ENCODE results near the gene CD160.
"Not testable (repeated sequence)": the region's sequence is repeated elsewhere in the genome, so short reads cannot be mapped to it uniquely, and the experiment has no call there.

CD160 gene

DNA sequence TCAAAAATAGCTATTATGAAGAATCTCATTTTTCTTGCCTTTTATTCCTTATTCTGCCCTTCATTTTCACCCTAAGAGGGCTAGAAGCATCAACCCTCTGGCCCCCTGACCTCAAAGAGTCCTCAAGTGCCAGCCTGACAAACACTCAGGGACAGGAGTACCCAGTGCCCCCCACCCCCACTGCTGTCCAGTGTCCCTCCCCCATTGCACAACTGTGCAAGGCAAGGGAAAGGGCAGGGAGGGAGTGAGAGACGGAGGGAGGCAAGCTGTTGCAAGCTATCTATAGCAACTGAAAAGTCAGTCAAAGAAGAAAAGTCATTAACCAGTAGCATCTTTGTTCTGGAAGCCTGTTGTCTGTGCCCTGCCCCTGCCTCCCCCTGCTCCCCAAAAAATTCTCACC, 33.2 kb upstream of the CD160 start:
- H3K9ac ChIP-seq (ENCODE audit: low read depth, low read length, poor library complexity); H4K91ac ChIP-seq (ENCODE audit: low read depth, low read length, poor library complexity); H3K14ac ChIP-seq (ENCODE audit: low read length); H2BK12ac ChIP-seq (ENCODE audit: low read length); H3K27ac ChIP-seq (replicated peaks; ENCODE audit: low read length); H2AFZ ChIP-seq (ENCODE audit: low read length); H2AK5ac ChIP-seq (ENCODE audit: low read depth, low read length); H3K4ac ChIP-seq (ENCODE audit: low read length); H2BK15ac ChIP-seq (ENCODE audit: low read length); H3K9me3 ChIP-seq (replicated peaks in 1 of 2; ENCODE audit: control insufficient read depth in 2 of 2, insufficient read depth in 1 of 2, low read depth in 1 of 2, low read length in 2 of 2); H3K4me1 ChIP-seq (ENCODE audit: control insufficient read depth in 2 of 2, insufficient read depth in 1 of 2, low read depth in 1 of 2, low read length in 2 of 2); H3K27me3 ChIP-seq (ENCODE audit: control insufficient read depth in 3 of 3, insufficient read depth in 3 of 3, low read depth in 1 of 3, low read length in 3 of 3); H3K4me2 ChIP-seq (ENCODE audit: insufficient read depth, low read length, poor library complexity, severe bottlenecking); H3K23ac ChIP-seq (ENCODE audit: low read depth, low read length, poor library complexity); H2BK120ac ChIP-seq (ENCODE audit: low read depth, low read length); H3K79me1 ChIP-seq (ENCODE audit: low read depth, low read length); H2BK5ac ChIP-seq (ENCODE audit: low read length); DNase-seq (ENCODE audit: low spot score); H3K4me3 ChIP-seq (ENCODE audit: low read length in 2 of 2); H3K18ac ChIP-seq (ENCODE audit: low read length); H3K36me3 ChIP-seq (replicated peaks in 1 of 2; ENCODE audit: control insufficient read depth in 2 of 2, insufficient read depth in 2 of 2, low read length in 2 of 2); H4K8ac ChIP-seq (ENCODE audit: low read depth, low read length): not testable (repeated sequence)
- no CpG with 5 or more reads among the region's 1 CpG for whole genome bisulfite sequencing, 2 donors (ENCODE audit: extremely low coverage in 2 of 2, insufficient read length in 2 of 2, insufficient replicate concordance in 1 of 2)

- Histone ChIP-seq H3K18ac (ENCODE audit: low read length) (no peak overlapping the region), H3K27me3 (ENCODE audit: control insufficient read depth in 3 of 3, insufficient read depth in 3 of 3, low read depth in 1 of 3, low read length in 3 of 3) (no peaks in the 10 kb centered on the region), H2BK15ac (ENCODE audit: low read length) (no peak overlapping the region), H3K4me3 (ENCODE audit: low read length in 2 of 2) (no peak overlapping the region), H4K91ac (ENCODE audit: low read depth, low read length, poor library complexity) (no peak overlapping the region), H3K36me3 (replicated peaks in 1 of 2; ENCODE audit: control insufficient read depth in 2 of 2, insufficient read depth in 2 of 2, low read length in 2 of 2) (no peaks in the 10 kb centered on the region), H2AFZ (ENCODE audit: low read length) (no peak overlapping the region), H3K79me1 (ENCODE audit: low read depth, low read length) (no peaks in the 10 kb centered on the region), H3K4me1 (ENCODE audit: control insufficient read depth in 2 of 2, insufficient read depth in 1 of 2, low read depth in 1 of 2, low read length in 2 of 2) (peaks cover 0 to 5% of the 10 kb centered on the region in 2 donors), H2AK5ac (ENCODE audit: low read depth, low read length) (no peak overlapping the region), H3K4ac (ENCODE audit: low read length) (no peak overlapping the region), H4K8ac (ENCODE audit: low read depth, low read length) (no peak overlapping the region), H2BK5ac (ENCODE audit: low read length) (no peak overlapping the region), H3K27ac (replicated peaks; ENCODE audit: low read length) (no peak overlapping the region), H3K9ac (ENCODE audit: low read depth, low read length, poor library complexity) (no peak overlapping the region), H3K9me3 (replicated peaks in 1 of 2; ENCODE audit: control insufficient read depth in 2 of 2, insufficient read depth in 1 of 2, low read depth in 1 of 2, low read length in 2 of 2) (no peaks in the 10 kb centered on the region), H3K4me2 (ENCODE audit: insufficient read depth, low read length, poor library complexity, severe bottlenecking) (no peak overlapping the region), H2BK12ac (ENCODE audit: low read length) (no peak overlapping the region), H2BK120ac (ENCODE audit: low read depth, low read length) (no peak overlapping the region), H3K23ac (ENCODE audit: low read depth, low read length, poor library complexity) (no peak overlapping the region), H3K14ac (ENCODE audit: low read length) (no peak overlapping the region)
- no CpG with 5 or more reads among the region's 4 CpGs for WGBS, 2 donors (ENCODE audit: extremely low coverage in 2 of 2, insufficient read length in 2 of 2, insufficient replicate concordance in 1 of 2)
- no peak for DNase-seq (ENCODE audit: low spot score)
Measured at GRCh38 chr1:145688328-145688727, 31.0 kb upstream of the CD160 start.

DNA sequence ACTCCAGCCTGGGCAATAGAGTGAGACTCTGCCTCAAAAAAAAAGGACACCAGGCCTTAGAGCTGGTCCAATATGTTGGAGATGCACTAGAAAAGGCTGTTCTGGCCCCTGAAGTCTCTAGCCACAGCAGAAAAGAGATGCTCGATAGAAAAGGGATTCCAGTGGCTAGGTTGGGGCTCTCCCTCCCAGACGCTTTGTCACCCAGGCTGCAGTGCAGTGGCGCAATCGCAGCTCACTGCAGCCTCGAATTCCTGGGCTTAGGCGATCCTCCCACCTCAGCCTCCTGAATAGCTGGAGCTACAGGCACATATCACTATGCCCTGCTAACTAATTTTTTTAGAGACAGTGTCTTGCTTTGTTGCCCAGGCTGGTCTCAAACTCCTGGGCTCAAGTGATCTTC, 30.4 kb upstream of the CD160 start:
- Histone ChIP-seq H4K91ac (ENCODE audit: low read depth, low read length, poor library complexity) (no peak overlapping the region), H3K27ac (replicated peaks; ENCODE audit: low read length) (no peak overlapping the region), H2BK12ac (ENCODE audit: low read length) (no peak overlapping the region), H3K23ac (ENCODE audit: low read depth, low read length, poor library complexity) (no peak overlapping the region), H3K9me3 (replicated peaks in 1 of 2; ENCODE audit: control insufficient read depth in 2 of 2, insufficient read depth in 1 of 2, low read depth in 1 of 2, low read length in 2 of 2) (no peaks in the 10 kb centered on the region), H2BK5ac (ENCODE audit: low read length) (no peak overlapping the region), H2BK120ac (ENCODE audit: low read depth, low read length) (no peak overlapping the region), H3K4me3 (ENCODE audit: low read length in 2 of 2) (peak overlapping the region in 1 of 2 donors; percentile 41), H3K18ac (ENCODE audit: low read length) (no peak overlapping the region), H3K9ac (ENCODE audit: low read depth, low read length, poor library complexity) (no peak overlapping the region), H3K4me1 (ENCODE audit: control insufficient read depth in 2 of 2, insufficient read depth in 1 of 2, low read depth in 1 of 2, low read length in 2 of 2) (peaks cover 0 to 5% of the 10 kb centered on the region in 2 donors), H2BK15ac (ENCODE audit: low read length) (no peak overlapping the region), H3K79me1 (ENCODE audit: low read depth, low read length) (no peaks in the 10 kb centered on the region), H3K4ac (ENCODE audit: low read length) (no peak overlapping the region), H3K36me3 (replicated peaks in 1 of 2; ENCODE audit: control insufficient read depth in 2 of 2, insufficient read depth in 2 of 2, low read length in 2 of 2) (no peaks in the 10 kb centered on the region), H3K14ac (ENCODE audit: low read length) (no peak overlapping the region), H3K4me2 (ENCODE audit: insufficient read depth, low read length, poor library complexity, severe bottlenecking) (no peak overlapping the region), H3K27me3 (ENCODE audit: control insufficient read depth in 3 of 3, insufficient read depth in 3 of 3, low read depth in 1 of 3, low read length in 3 of 3) (no peaks in the 10 kb centered on the region), H2AK5ac (ENCODE audit: low read depth, low read length) (no peak overlapping the region), H2AFZ (ENCODE audit: low read length) (no peak overlapping the region), H4K8ac (ENCODE audit: low read depth, low read length) (no peak overlapping the region)
- WGBS, 2 donors (ENCODE audit: extremely low coverage in 2 of 2, insufficient read length in 2 of 2, insufficient replicate concordance in 1 of 2): no CpG with 5 or more reads among the region's 6 CpGs
- DNase-seq (ENCODE audit: low spot score): no peak

- Histone ChIP-seq H3K4ac (ENCODE audit: low read length) (no peak overlapping the region), H4K91ac (ENCODE audit: low read depth, low read length, poor library complexity) (no peak overlapping the region), H2BK12ac (ENCODE audit: low read length) (no peak overlapping the region), H2BK5ac (ENCODE audit: low read length) (no peak overlapping the region), H3K9ac (ENCODE audit: low read depth, low read length, poor library complexity) (no peak overlapping the region), H3K4me2 (ENCODE audit: insufficient read depth, low read length, poor library complexity, severe bottlenecking) (no peak overlapping the region), H2AK5ac (ENCODE audit: low read depth, low read length) (no peak overlapping the region), H4K8ac (ENCODE audit: low read depth, low read length) (no peak overlapping the region), H3K4me3 (ENCODE audit: low read length in 2 of 2) (no peak overlapping the region), H3K14ac (ENCODE audit: low read length) (no peak overlapping the region), H3K27me3 (ENCODE audit: control insufficient read depth in 3 of 3, insufficient read depth in 3 of 3, low read depth in 1 of 3, low read length in 3 of 3) (no peaks in the 10 kb centered on the region), H3K36me3 (replicated peaks in 1 of 2; ENCODE audit: control insufficient read depth in 2 of 2, insufficient read depth in 2 of 2, low read length in 2 of 2) (no peaks in the 10 kb centered on the region), H2AFZ (ENCODE audit: low read length) (no peak overlapping the region), H2BK15ac (ENCODE audit: low read length) (no peak overlapping the region), H3K4me1 (ENCODE audit: control insufficient read depth in 2 of 2, insufficient read depth in 1 of 2, low read depth in 1 of 2, low read length in 2 of 2) (peaks cover 0 to 5% of the 10 kb centered on the region in 2 donors), H3K9me3 (replicated peaks in 1 of 2; ENCODE audit: control insufficient read depth in 2 of 2, insufficient read depth in 1 of 2, low read depth in 1 of 2, low read length in 2 of 2) (no peaks in the 10 kb centered on the region), H3K79me1 (ENCODE audit: low read depth, low read length) (no peaks in the 10 kb centered on the region), H2BK120ac (ENCODE audit: low read depth, low read length) (no peak overlapping the region), H3K23ac (ENCODE audit: low read depth, low read length, poor library complexity) (no peak overlapping the region), H3K18ac (ENCODE audit: low read length) (no peak overlapping the region), H3K27ac (replicated peaks; ENCODE audit: low read length) (no peak overlapping the region)
- DNase-seq (ENCODE audit: low spot score): no peak
- no CpG with 5 or more reads among the region's 6 CpGs for WGBS, 2 donors (ENCODE audit: extremely low coverage in 2 of 2, insufficient read length in 2 of 2, insufficient replicate concordance in 1 of 2)
Measured at GRCh38 chr1:145689922-145690321, 29.4 kb upstream of the CD160 start.
